ENCODE results near the gene SENP1. TPM values are rescaled to one million over a fixed set of nuclear protein-coding genes. Genes with fewer than 3 reads are reported as not detected.

SENP1 gene
- total RNA-seq, 4 donors from 2014 or later: 24.1 to 43.9 (median 32.4) TPM

GRCh38 chr12:48045965-48046518 lies 59.8 kb downstream of the SENP1 start:
- Histone ChIP-seq H3K27ac (no peak overlapping the region), H3K4me1 (no peaks in the 10 kb centered on the region), H3K4me3 (no peak overlapping the region), H3K27me3 (no peaks in the 10 kb centered on the region), H3K9me3 (no peaks in the 10 kb centered on the region), H3K36me3 (no peaks in the 10 kb centered on the region)
- TF ChIP-seq CTCF (IDR thresholded peaks at IDR 0.05) (no peak), POLR2A (IDR thresholded peaks at IDR 0.05) (no peak)
- intact Hi-C loops (cut with DNase I; ENCODE audit: low total_unique reads): no loop called here
- DNase-seq: no peak

DNA sequence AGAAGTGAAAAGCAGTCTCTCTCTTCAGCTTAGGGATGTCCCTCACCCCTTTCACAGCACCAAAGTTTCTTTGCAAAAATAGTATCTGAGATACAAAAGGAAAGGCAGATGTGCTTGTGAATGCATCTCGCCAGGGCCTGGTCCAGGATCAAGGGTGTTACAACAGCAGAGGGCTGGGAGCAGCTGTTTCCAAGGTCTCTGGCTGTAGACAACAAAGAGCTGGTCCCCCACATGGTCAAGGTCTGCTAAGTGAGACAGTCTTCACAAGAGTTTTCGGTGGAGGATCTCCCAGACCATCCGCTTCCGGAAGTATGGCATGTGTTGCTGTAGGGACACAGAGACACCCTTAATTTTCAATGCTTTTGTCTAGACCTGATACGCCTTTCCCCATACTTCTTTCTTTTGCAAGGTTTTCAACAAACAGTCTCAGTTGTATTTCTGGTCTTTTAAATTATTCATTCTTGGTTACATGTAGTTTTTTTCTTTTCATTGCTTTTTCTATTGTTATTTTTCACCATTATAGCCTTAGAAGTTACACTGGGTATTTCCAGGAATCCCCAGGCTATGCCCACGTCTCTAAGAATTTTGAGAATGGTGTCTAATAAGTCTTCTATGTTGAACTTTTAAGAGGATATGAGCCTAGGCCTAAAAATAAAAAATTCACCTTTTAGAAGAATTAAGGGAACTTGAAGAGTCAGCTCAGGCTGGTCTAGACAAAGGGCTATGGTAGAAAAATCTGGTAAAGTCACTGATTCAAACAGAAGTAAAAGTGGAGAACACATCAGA lies 60.6 kb downstream of the SENP1 start:
- Histone ChIP-seq H3K27me3 (no peaks in the 10 kb centered on the region), H3K4me3 (no peak overlapping the region), H3K4me1 (no peaks in the 10 kb centered on the region), H3K27ac (no peak overlapping the region), H3K9me3 (no peaks in the 10 kb centered on the region), H3K36me3 (no peaks in the 10 kb centered on the region)
- DNase-seq: no peak
- TF ChIP-seq POLR2A (IDR thresholded peaks at IDR 0.05) (no peak), CTCF (IDR thresholded peaks at IDR 0.05) (no peak)
- intact Hi-C loops (cut with DNase I; ENCODE audit: low total_unique reads): no loop called here

DNA sequence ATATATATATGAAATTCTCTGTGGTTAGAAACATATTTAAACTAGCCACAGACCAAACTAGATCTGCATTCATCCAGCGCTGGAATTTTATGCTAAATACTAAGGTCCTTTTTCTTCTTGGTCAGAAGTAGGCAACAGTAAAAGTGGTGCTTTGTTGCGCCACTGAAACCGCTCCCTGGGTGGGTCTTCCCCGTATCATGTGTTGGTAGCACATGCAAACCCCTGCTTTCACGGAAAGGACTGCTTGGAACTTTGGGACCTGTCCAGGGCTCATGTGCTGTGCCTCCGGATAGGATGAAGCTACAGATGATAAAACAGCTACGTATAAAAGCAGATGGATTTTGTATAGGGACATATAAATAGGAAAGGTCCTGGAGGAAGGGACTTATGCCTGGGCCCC lies 61.5 kb downstream of the SENP1 start:
- no peaks in the 10 kb centered on the region for H3K27me3 ChIP-seq
- intact Hi-C loops (cut with DNase I; ENCODE audit: low total_unique reads): no loop called here
- no peaks in the 10 kb centered on the region for H3K4me1 ChIP-seq
- no peak for TF ChIP-seq CTCF (IDR thresholded peaks at IDR 0.05)
- no peak for TF ChIP-seq POLR2A (IDR thresholded peaks at IDR 0.05)
- no peak for DNase-seq
- no peaks in the 10 kb centered on the region for H3K36me3 ChIP-seq
- H3K4me3 ChIP-seq: no peak overlapping the region
- no peak overlapping the region for H3K27ac ChIP-seq
- no peaks in the 10 kb centered on the region for H3K9me3 ChIP-seq

DNA sequence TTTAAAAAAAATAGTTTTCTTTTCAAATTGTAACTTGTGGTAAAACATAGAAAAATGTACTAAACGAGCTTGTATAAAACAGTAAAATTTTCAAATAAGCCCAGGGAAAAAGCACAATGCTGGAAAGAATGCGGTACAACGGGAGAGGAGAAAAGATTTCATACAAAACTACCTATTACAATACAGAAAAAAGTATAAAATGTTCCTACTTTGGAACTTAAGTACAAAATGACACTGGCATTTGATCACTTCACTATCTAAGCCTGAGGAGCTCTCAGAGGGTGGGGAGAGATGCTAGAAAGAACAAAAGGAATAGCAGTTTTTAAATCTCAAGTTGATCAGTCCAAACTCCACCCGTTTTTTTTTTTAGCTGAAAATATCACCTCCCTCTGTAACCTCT lies 62.1 kb downstream of the SENP1 start:
- TF ChIP-seq POLR2A (IDR thresholded peaks at IDR 0.05) (no peak), CTCF (IDR thresholded peaks at IDR 0.05) (no peak)
- intact Hi-C loops (cut with DNase I; ENCODE audit: low total_unique reads): no loop called here
- no peaks in the 10 kb centered on the region for H3K36me3 ChIP-seq

GRCh38 chr12:48041591-48042423 lies 64.1 kb downstream of the SENP1 start:
- Histone ChIP-seq H3K36me3 (no peaks in the 10 kb centered on the region), H3K27ac (no peak overlapping the region), H3K4me3 (no peak overlapping the region), H3K9me3 (no peaks in the 10 kb centered on the region), H3K27me3 (no peaks in the 10 kb centered on the region), H3K4me1 (no peaks in the 10 kb centered on the region)
- TF ChIP-seq CTCF (IDR thresholded peaks at IDR 0.05) (no peak), POLR2A (IDR thresholded peaks at IDR 0.05) (no peak)
- no peak for DNase-seq
- intact Hi-C loops (cut with DNase I; ENCODE audit: low total_unique reads): no loop called here

More for the DNA sequence above, 62.1 kb downstream of the SENP1 start:
- H3K27ac ChIP-seq: no peak overlapping the region
- no peak for DNase-seq
- no peaks in the 10 kb centered on the region for H3K4me1 ChIP-seq
- H3K4me3 ChIP-seq: no peak overlapping the region
- no peaks in the 10 kb centered on the region for H3K9me3 ChIP-seq
- H3K27me3 ChIP-seq: no peaks in the 10 kb centered on the region

Measured in uterus (tissue), 4 donors.